GM23338 (cell line): ENCODE measurements around the gene PRUNE2. TPM values are rescaled to one million over a fixed set of nuclear protein-coding genes. Genes with fewer than 3 reads are reported as not detected.

ENCODE experiments used
- ATAC-seq: fragments of 200-7000 bp; cut with Tn5 transposase; 3 replicates; pipeline ENCODE4 v1.9.1; 2020
- DNase-seq: peaks from one replicate; pipeline ENCODE4 v3.0.0-alpha.2; 2015; ENCODE audit warnings: low spot score
- H2AFZ ChIP-seq: fragments of 200-600 bp; sonication (generic); 2 replicates; pipeline ENCODE4 v1.8.0; 2016; ENCODE audit warnings: antibody characterized with exemption, mild to moderate bottlenecking, moderate library complexity
- H3F3A ChIP-seq: fragments of 200-600 bp; sonication (generic); replicated peaks from 2 replicates; pipeline ENCODE4 v1.8.0; 2017; ENCODE audit warnings: antibody characterized with exemption, mixed run types, low read depth
- H3K27ac ChIP-seq: fragments of 200-600 bp; sonication (generic); 2 replicates; pipeline ENCODE4 v1.6.1; 2016; ENCODE audit warnings: low read depth
- H3K27me3 ChIP-seq: fragments of 200-600 bp; sonication (generic); 2 replicates; pipeline ENCODE4 v1.8.0; 2016; ENCODE audit warnings: mild to moderate bottlenecking, mixed run types, moderate library complexity; ENCODE audit not compliant: insufficient read depth
- H3K36me3 ChIP-seq: fragments of 200-600 bp; sonication (generic); 2 replicates; pipeline ENCODE4 v1.8.0; 2016; ENCODE audit warnings: mild to moderate bottlenecking; ENCODE audit not compliant: insufficient read depth
- H3K4me1 ChIP-seq: fragments of 200-600 bp; sonication (generic); 2 replicates; pipeline ENCODE4 v1.8.0; 2016; ENCODE audit warnings: mild to moderate bottlenecking, moderate library complexity; ENCODE audit not compliant: insufficient read depth
- H3K4me2 ChIP-seq: fragments of 200-600 bp; sonication (generic); 2 replicates; pipeline ENCODE4 v1.7.1; 2017; ENCODE audit warnings: mixed run types
- H3K4me3 ChIP-seq: fragments of 200-600 bp; sonication (generic); 2 replicates; pipeline ENCODE4 v1.6.1; 2016; ENCODE audit warnings: mixed run types
- H3K79me2 ChIP-seq: fragments of 200-600 bp; sonication (generic); replicated peaks from 2 replicates; pipeline ENCODE4 v1.8.0; 2017; ENCODE audit warnings: mild to moderate bottlenecking; ENCODE audit not compliant: insufficient read depth
- H3K9me2 ChIP-seq: fragments of 200-600 bp; sonication (generic); 2 replicates; pipeline ENCODE4 v1.8.0; 2017; ENCODE audit not compliant: insufficient read depth
- H4K20me1 ChIP-seq: fragments of 200-600 bp; sonication (generic); replicated peaks from 2 replicates; pipeline ENCODE4 v1.8.0; 2017; ENCODE audit warnings: mild to moderate bottlenecking; ENCODE audit not compliant: insufficient read depth
- H3K27ac Mint-ChIP-seq: 2 replicates; pipeline ENCODE4 v1.8.0; 2020; ENCODE audit warnings: inconsistent platforms, mild to moderate bottlenecking, moderate library complexity, mixed read lengths
- H3K27me3 Mint-ChIP-seq: 3 replicates; pipeline ENCODE4 v1.8.0; 2022; ENCODE audit warnings: low read depth, mild to moderate bottlenecking, moderate library complexity, mixed read lengths, inconsistent platforms; ENCODE audit not compliant: insufficient read depth, poor library complexity
- H3K36me3 Mint-ChIP-seq: 3 replicates; pipeline ENCODE4 v1.8.0; 2021; ENCODE audit warnings: low read depth, mild to moderate bottlenecking, inconsistent platforms, moderate library complexity, mixed read lengths
- H3K4me1 Mint-ChIP-seq: 3 replicates; pipeline ENCODE4 v1.8.0; 2020; ENCODE audit warnings: mild to moderate bottlenecking, inconsistent platforms, mixed read lengths
- H3K4me3 Mint-ChIP-seq: 3 replicates; pipeline ENCODE4 v1.8.0; 2021; ENCODE audit warnings: moderate library complexity, mild to moderate bottlenecking, inconsistent platforms, mixed read lengths
- H3K9me3 Mint-ChIP-seq: 3 replicates; pipeline ENCODE4 v1.8.0; 2020; ENCODE audit warnings: moderate library complexity, mild to moderate bottlenecking, inconsistent platforms, mixed read lengths
- CREB1 ChIP-seq: fragments of 250-450 bp; sonication (Bioruptor Pico); IDR thresholded peaks from 2 replicates; pipeline ENCODE4 v1.5.0; 2020; ENCODE audit warnings: low read depth, mild to moderate bottlenecking, moderate library complexity
- CTCF ChIP-seq, 2 experiments: fragments of 200-600 bp in 1 of 2; sonication (generic) in 1 of 2; conservative IDR thresholded peaks; 2 replicates each; pipeline versions ENCODE4 v1.5.1 to v1.6.1; 2016 to 2017; ENCODE audit warnings: antibody characterized with exemption in 2 of 2, low read depth in 2 of 2, mild to moderate bottlenecking in 2 of 2, moderate library complexity in 1 of 2
- ETS1 ChIP-seq: IDR thresholded peaks from 2 replicates; pipeline ENCODE4 v1.6.1; 2016; ENCODE audit warnings: antibody characterized with exemption
- EZH2 ChIP-seq: fragments of 200-600 bp; sonication (generic); IDR thresholded peaks from one replicate; pipeline ENCODE4 v1.8.0; 2017; ENCODE audit warnings: antibody characterized with exemption, mild to moderate bottlenecking, low read depth; ENCODE audit not compliant: unreplicated experiment
- EZH2phosphoT487 ChIP-seq: fragments of 200-600 bp; sonication (generic); IDR thresholded peaks from one replicate; pipeline ENCODE4 v1.8.1; 2018; ENCODE audit warnings: antibody characterized with exemption; ENCODE audit not compliant: unreplicated experiment
- JUNB ChIP-seq: IDR thresholded peaks from one replicate; pipeline ENCODE4 v1.6.1; 2016; ENCODE audit warnings: antibody characterized with exemption; ENCODE audit not compliant: unreplicated experiment
- POLR2AphosphoS5 ChIP-seq: IDR thresholded peaks from 2 replicates; pipeline ENCODE4 v1.6.1; 2016; ENCODE audit warnings: antibody characterized with exemption, low read depth
- REST ChIP-seq: IDR thresholded peaks from one replicate; pipeline ENCODE4 v1.6.1; 2018; ENCODE audit warnings: antibody characterized with exemption; ENCODE audit not compliant: unreplicated experiment
- STAT1 ChIP-seq: IDR thresholded peaks from one replicate; pipeline ENCODE4 v1.6.1; 2016; ENCODE audit warnings: antibody characterized with exemption; ENCODE audit not compliant: unreplicated experiment
- ZNF114 ChIP-seq: fragments of 250-450 bp; sonication (Bioruptor Pico); IDR thresholded peaks from 2 replicates; pipeline ENCODE4 v1.5.0; 2020; ENCODE audit warnings: mild to moderate bottlenecking, moderate library complexity
- ZNF331 ChIP-seq: fragments of 250-450 bp; sonication (Bioruptor Pico); IDR thresholded peaks from 2 replicates; pipeline ENCODE4 v1.5.0; 2020; ENCODE audit warnings: low read depth, mild to moderate bottlenecking, moderate library complexity
- ZNF462 ChIP-seq: fragments of 250-450 bp; sonication (Bioruptor Pico); IDR thresholded peaks from 2 replicates; pipeline ENCODE4 v1.5.0; 2020; ENCODE audit warnings: mild to moderate bottlenecking, moderate library complexity
- polyA plus RNA-seq: library from polyadenylated mRNA; unstranded; fragments of >200 nt; fragmentation: Nextera tagmentation; extraction: Ambion mirVana; gene quantifications from 2 replicates; pipeline ENCODE4 v1.2.1, GENCODE V29; 2016
- total RNA-seq: library from RNA; depleted of rRNA; stranded (reverse); fragments of >200 nt; shearing (Covaris generic); gene quantifications from 2 replicates; pipeline ENCODE4 v1.2.3, GENCODE V29; 2014

The PRUNE2 gene
- total and polyA plus RNA-seq, 2 experiments from 2014 or later: 10.6 to 26.5 TPM

- H3K4me1 Mint-ChIP-seq: peaks cover 6% of the 10 kb centered on the region
- H3K36me3 Mint-ChIP-seq: no peaks in the 10 kb centered on the region; the same call in 2 of the 3 replicates
- H3K36me3 ChIP-seq: no peaks in the 10 kb centered on the region
- H3K4me3 ChIP-seq: no peak overlapping the region
- no peaks in the 10 kb centered on the region for H3K27me3 Mint-ChIP-seq
- H3K9me3 Mint-ChIP-seq: peaks cover 4% of the 10 kb centered on the region; the same call in 2 of the 3 replicates
- no peak overlapping the region for H3K27ac Mint-ChIP-seq
- H3K4me2 ChIP-seq: no peak overlapping the region
- H3K27ac ChIP-seq: no peak overlapping the region
- 0 out of 2 replicates have a peak, but pooled peaks cover 2% of the 10 kb centered on the region for H4K20me1 ChIP-seq
- no peak for DNase-seq
- no peaks in the 10 kb centered on the region; the same call in 1 of the 2 replicates for H3K4me1 ChIP-seq
- H3K9me2 ChIP-seq: 0 out of 2 replicates have a peak, but pooled peaks cover 6% of the 10 kb centered on the region
- no peaks in the 10 kb centered on the region for H3K79me2 ChIP-seq
- no peaks in the 10 kb centered on the region for H3F3A ChIP-seq
- no peaks in the 10 kb centered on the region for H3K27me3 ChIP-seq
- no peak overlapping the region for H3K4me3 Mint-ChIP-seq
- ATAC-seq: no peak
- TF ChIP-seq REST (no peak), ETS1 (no peak), JUNB (no peak), POLR2AphosphoS5 (no peak), CTCF (conservative IDR thresholded peaks at IDR 0.05; ENCODE audit: low read depth in 2 of 2) (no peak), ZNF462 (no peak), STAT1 (no peak), ZNF331 (CRISPR knock-in tag) (no peak), ZNF114 (CRISPR knock-in tag) (no peak), EZH2 (no peak), EZH2phosphoT487 (no peak), CREB1 (CRISPR knock-in tag) (no peak)
- no peak overlapping the region for H2AFZ ChIP-seq
Measured at GRCh38 chr9:76855015-76855414, 50.9 kb downstream of the PRUNE2 start.
